Mesenchymal stem cell (in vitro differentiated cells and primary cell): Measurements from ENCODE around the gene SETX.

ENCODE experiments used
- DNase-seq: peaks from one replicate; pipeline ENCODE4 v3.0.0-alpha.2; 2013
- H2AFZ ChIP-seq: one replicate; pipeline ENCODE4 v1.6.1; 2013; ENCODE audit warnings: low read depth, mild to moderate bottlenecking, control low read depth, inconsistent platforms, low read length, moderate library complexity
- H2AK5ac ChIP-seq: 2 replicates; pipeline ENCODE4 v1.6.1; 2013; ENCODE audit warnings: low read length, moderate library complexity, mild to moderate bottlenecking, inconsistent platforms; ENCODE audit not compliant: severe bottlenecking
- H2BK120ac ChIP-seq: one replicate; pipeline ENCODE4 v1.6.1; 2013; ENCODE audit warnings: low read depth, mild to moderate bottlenecking, inconsistent platforms, low read length, moderate library complexity
- H2BK12ac ChIP-seq, 2 experiments: one replicate each; pipeline ENCODE4 v1.6.1; 2013; ENCODE audit warnings: inconsistent platforms in 2 of 2, low read length in 2 of 2, mild to moderate bottlenecking in 2 of 2, moderate library complexity in 2 of 2, control low read depth in 1 of 2
- H2BK15ac ChIP-seq: one replicate; pipeline ENCODE4 v1.6.1; 2013; ENCODE audit warnings: mild to moderate bottlenecking, low read depth, inconsistent platforms; ENCODE audit not compliant: poor library complexity, severe bottlenecking
- H2BK5ac ChIP-seq: 2 replicates; pipeline ENCODE4 v1.6.1; 2013; ENCODE audit warnings: low read depth, mild to moderate bottlenecking, low read length, control low read depth, inconsistent platforms; ENCODE audit not compliant: poor library complexity, severe bottlenecking
- H3K14ac ChIP-seq, 2 experiments: one replicate each; pipeline ENCODE4 v1.6.1; 2013; ENCODE audit warnings: inconsistent platforms in 2 of 2, low read length in 2 of 2, control low read depth in 1 of 2, mild to moderate bottlenecking in 1 of 2, moderate library complexity in 1 of 2
- H3K18ac ChIP-seq, 2 experiments: one replicate each; pipeline ENCODE4 v1.6.1; 2013; ENCODE audit warnings: inconsistent platforms in 2 of 2, low read length in 2 of 2, control low read depth in 1 of 2, low read depth in 1 of 2, mild to moderate bottlenecking in 1 of 2
- H3K23ac ChIP-seq, 2 experiments: one replicate each; pipeline ENCODE4 v1.6.1; 2013; ENCODE audit warnings: inconsistent platforms in 2 of 2, low read length in 2 of 2, mild to moderate bottlenecking in 2 of 2, moderate library complexity in 2 of 2, control low read depth in 1 of 2
- H3K27ac ChIP-seq: 2 replicates; pipeline ENCODE4 v1.5.1; 2013; ENCODE audit warnings: mild to moderate bottlenecking, moderate library complexity, low read length, control low read depth, inconsistent platforms; ENCODE audit not compliant: poor library complexity, severe bottlenecking
- H3K27me3 ChIP-seq, 2 experiments: 2 replicates each; pipeline versions ENCODE4 v1.6.1 to v1.7.0; 2013; ENCODE audit warnings: low read length in 2 of 2, mild to moderate bottlenecking in 2 of 2, moderate library complexity in 2 of 2, control low read depth in 1 of 2, inconsistent platforms in 1 of 2; ENCODE audit not compliant: control insufficient read depth in 1 of 2, insufficient read depth in 1 of 2
- H3K36me3 ChIP-seq, 2 experiments: 2 replicates each; pipeline versions ENCODE4 v1.6.1 to v1.7.0; 2013; ENCODE audit warnings: low read length in 2 of 2, control low read depth in 1 of 2, inconsistent platforms in 1 of 2, low read depth in 1 of 2, mild to moderate bottlenecking in 1 of 2; ENCODE audit not compliant: insufficient read depth in 2 of 2, control insufficient read depth in 1 of 2
- H3K4ac ChIP-seq, 2 experiments: one replicate each; pipeline ENCODE4 v1.6.1; 2013; ENCODE audit warnings: inconsistent platforms in 2 of 2, low read length in 2 of 2, mild to moderate bottlenecking in 2 of 2, moderate library complexity in 2 of 2, control low read depth in 1 of 2, low read depth in 1 of 2
- H3K4me1 ChIP-seq: 2 replicates; pipeline ENCODE4 v1.6.1; 2013; ENCODE audit warnings: low read depth, low read length, control low read depth; ENCODE audit not compliant: control insufficient read depth, insufficient read depth
- H3K4me2 ChIP-seq: 2 replicates; pipeline ENCODE4 v1.6.1; 2013; ENCODE audit warnings: low read length, mild to moderate bottlenecking, inconsistent platforms; ENCODE audit not compliant: poor library complexity, severe bottlenecking
- H3K4me3 ChIP-seq, 2 experiments: 2 replicates each; pipeline versions ENCODE4 v1.5.1 to v1.7.0; 2013; ENCODE audit warnings: low read length in 2 of 2, mild to moderate bottlenecking in 2 of 2, control low read depth in 1 of 2, low read depth in 1 of 2; ENCODE audit not compliant: insufficient read depth in 1 of 2
- H3K79me1 ChIP-seq: replicated peaks from 2 replicates; pipeline ENCODE4 v1.6.1; 2013; ENCODE audit warnings: mild to moderate bottlenecking, control low read depth, low read length, inconsistent platforms; ENCODE audit not compliant: poor library complexity, severe bottlenecking
- H3K9ac ChIP-seq: 2 replicates; pipeline ENCODE4 v1.7.0; 2013; ENCODE audit warnings: mild to moderate bottlenecking, low read length, moderate library complexity
- H3K9me3 ChIP-seq: 2 replicates; pipeline ENCODE4 v1.7.0; 2013; ENCODE audit warnings: mild to moderate bottlenecking, low read length; ENCODE audit not compliant: control insufficient read depth
- H4K8ac ChIP-seq: one replicate; pipeline ENCODE4 v1.6.1; 2013; ENCODE audit warnings: inconsistent platforms, mild to moderate bottlenecking, low read length, moderate library complexity
- H4K91ac ChIP-seq: one replicate; pipeline ENCODE4 v1.6.1; 2013; ENCODE audit warnings: mild to moderate bottlenecking, low read length, inconsistent platforms
- WGBS: methylation state at CpG from one replicate; pipeline ENCODE4 v1.1.7; 2013; ENCODE audit warnings: mixed read lengths; 5-methylcytosine and 5-hydroxymethylcytosine counted together

The SETX gene

GRCh38 chr9:132221941-132222340 is 132.8 kb downstream of the SETX start:
- 94% methylated on average over 6 of the region's 6 CpGs for WGBS
- Histone ChIP-seq H3K18ac (no peak overlapping the region), H2BK120ac (no peak overlapping the region), H2BK12ac (no peak overlapping the region), H4K8ac (no peak overlapping the region), H4K91ac (no peak overlapping the region), H3K4ac (no peak overlapping the region), H3K36me3 (no peaks in the 10 kb centered on the region), H3K23ac (no peak overlapping the region), H2AFZ (no peak overlapping the region), H3K14ac (no peak overlapping the region), H3K27ac (no peak overlapping the region), H3K4me2 (no peak overlapping the region), H3K9me3 (no peaks in the 10 kb centered on the region), H3K9ac (no peak overlapping the region), H2BK5ac (no peak overlapping the region), H3K79me1 (no peaks in the 10 kb centered on the region), H3K4me3 (no peak overlapping the region), H3K4me1 (no peaks in the 10 kb centered on the region), H3K27me3 (peaks cover 50 to 90% of the 10 kb centered on the region in 2 experiments), H2BK15ac (no peak overlapping the region), H2AK5ac (no peak overlapping the region)
- DNase-seq = no peak

DNA sequence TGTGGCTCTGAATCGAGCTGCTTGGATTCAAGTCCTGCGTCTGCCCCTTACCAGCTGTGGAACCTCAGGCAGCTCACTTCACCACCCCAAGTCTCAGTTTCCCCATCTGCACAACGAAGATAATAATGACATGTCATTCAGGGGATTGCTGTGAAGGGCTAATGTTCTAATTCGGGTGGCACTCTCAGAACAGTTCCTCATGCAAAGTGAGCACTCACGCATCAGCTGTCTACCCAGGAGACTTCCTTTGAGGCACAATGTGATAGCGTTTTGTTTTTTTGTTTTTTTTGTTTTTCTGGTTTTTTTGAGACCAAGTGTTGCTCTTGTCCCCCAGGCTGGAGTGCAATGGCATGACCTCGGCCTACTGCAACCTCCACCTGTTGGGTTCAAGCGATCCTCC is 136.6 kb downstream of the SETX start:
- DNase-seq = no peak
- no peak overlapping the region for H3K9ac ChIP-seq
- H3K4me1 ChIP-seq = peaks cover 15% of the 10 kb centered on the region
- H3K4me2 ChIP-seq = no peak overlapping the region
- H3K14ac ChIP-seq = no peak overlapping the region
- peaks cover 38 to 75% of the 10 kb centered on the region in 2 experiments for H3K27me3 ChIP-seq
- no peaks in the 10 kb centered on the region for H3K79me1 ChIP-seq
- no peak overlapping the region for H2BK15ac ChIP-seq
- H2AK5ac ChIP-seq = no peak overlapping the region
- H3K9me3 ChIP-seq = no peaks in the 10 kb centered on the region
- H3K23ac ChIP-seq = no peak overlapping the region
- no peak overlapping the region for H3K4ac ChIP-seq
- no peak overlapping the region for H3K27ac ChIP-seq
- 88% methylated on average over 8 of the region's 8 CpGs for WGBS
- H2BK12ac ChIP-seq = no peak overlapping the region
- H3K18ac ChIP-seq = no peak overlapping the region
- no peak overlapping the region for H4K8ac ChIP-seq
- H4K91ac ChIP-seq = no peak overlapping the region
- no peaks in the 10 kb centered on the region for H3K36me3 ChIP-seq
- no peak overlapping the region for H2BK5ac ChIP-seq
- H2AFZ ChIP-seq = no peak overlapping the region
- H3K4me3 ChIP-seq = no peak overlapping the region
- no peak overlapping the region for H2BK120ac ChIP-seq

DNA sequence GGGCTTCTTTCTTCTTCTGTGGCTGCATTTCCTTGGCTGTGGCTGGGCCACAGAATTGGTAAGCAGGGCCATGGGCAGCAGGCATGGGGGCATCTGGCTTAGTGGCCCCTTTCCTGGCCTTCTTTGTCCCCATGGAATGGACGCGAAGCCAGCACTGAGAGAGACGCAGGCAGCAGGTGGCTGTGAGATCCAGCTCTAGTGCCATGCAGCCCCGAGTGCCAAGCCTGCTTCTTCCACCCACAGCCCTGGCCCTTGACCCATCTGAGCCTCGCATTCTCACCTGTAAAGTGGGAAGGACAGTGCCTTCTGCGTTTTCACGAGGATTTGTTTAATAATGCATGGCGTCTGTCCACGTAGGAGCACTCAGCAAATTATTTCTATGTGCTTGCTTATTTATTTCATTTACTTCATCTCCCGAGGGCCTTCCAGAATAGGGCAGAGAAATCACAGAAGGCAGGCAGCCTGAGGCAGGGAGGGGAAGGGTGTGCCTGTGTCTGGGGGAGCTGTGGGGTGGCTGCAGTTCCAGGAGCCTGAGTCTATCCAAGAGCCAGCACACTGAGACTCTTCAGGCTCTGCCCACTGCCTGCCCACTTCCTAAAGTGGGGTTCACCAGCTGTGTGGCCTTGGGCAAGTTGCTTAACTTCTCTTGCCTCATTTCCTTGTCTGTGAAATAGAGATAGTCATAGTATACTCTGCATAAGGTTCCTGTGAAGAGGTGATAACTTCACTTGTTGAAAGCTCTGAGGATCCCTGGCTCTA is 137.7 kb downstream of the SETX start:
- H2BK120ac ChIP-seq = no peak overlapping the region
- H3K4me1 ChIP-seq = peaks cover 16% of the 10 kb centered on the region
- H3K9ac ChIP-seq = no peak overlapping the region
- no peak overlapping the region for H3K27ac ChIP-seq
- H3K4me3 ChIP-seq = no peak overlapping the region
- H3K9me3 ChIP-seq = no peaks in the 10 kb centered on the region
- H2AK5ac ChIP-seq = no peak overlapping the region
- peaks cover 26 to 71% of the 10 kb centered on the region in 2 experiments for H3K27me3 ChIP-seq
- no peak overlapping the region for H2BK5ac ChIP-seq
- 87% methylated on average over 8 of the region's 10 CpGs for WGBS
- H3K18ac ChIP-seq = no peak overlapping the region
- no peak overlapping the region for H2AFZ ChIP-seq
- no peaks in the 10 kb centered on the region for H3K36me3 ChIP-seq
- H3K79me1 ChIP-seq = no peaks in the 10 kb centered on the region
- H3K14ac ChIP-seq = no peak overlapping the region
- no peak overlapping the region for H4K91ac ChIP-seq
- H2BK12ac ChIP-seq = no peak overlapping the region
- DNase-seq = no peak
- H2BK15ac ChIP-seq = no peak overlapping the region
- no peak overlapping the region for H3K4me2 ChIP-seq
- H4K8ac ChIP-seq = no peak overlapping the region
- no peak overlapping the region for H3K4ac ChIP-seq
- no peak overlapping the region for H3K23ac ChIP-seq

GRCh38 chr9:132214027-132214622 is 140.7 kb downstream of the SETX start:
- H3K79me1 ChIP-seq = no peaks in the 10 kb centered on the region
- no peak overlapping the region for H2BK12ac ChIP-seq
- no peaks in the 10 kb centered on the region for H3K36me3 ChIP-seq
- H3K27ac ChIP-seq = peak overlapping the region; percentile 50
- no peak overlapping the region for H3K4ac ChIP-seq
- H2BK15ac ChIP-seq = no peak overlapping the region
- no peak overlapping the region for H2AFZ ChIP-seq
- no peak overlapping the region for H3K23ac ChIP-seq
- 8% methylated on average over 18 of the region's 18 CpGs for WGBS
- H3K14ac ChIP-seq = no peak overlapping the region
- H3K4me1 ChIP-seq = peaks cover 16% of the 10 kb centered on the region
- DNase-seq = peak; percentile 76
- H2BK5ac ChIP-seq = no peak overlapping the region
- peak overlapping the region; percentile 55 for H4K8ac ChIP-seq
- H3K18ac ChIP-seq = no peak overlapping the region
- peaks cover 28 to 60% of the 10 kb centered on the region in 2 experiments for H3K27me3 ChIP-seq
- H3K4me3 ChIP-seq = no peak overlapping the region
- no peak overlapping the region for H2AK5ac ChIP-seq
- H4K91ac ChIP-seq = peak overlapping the region; percentile 28
- H3K9me3 ChIP-seq = no peaks in the 10 kb centered on the region
- no peak overlapping the region for H2BK120ac ChIP-seq
- H3K9ac ChIP-seq = peak overlapping the region; percentile 14
- peak overlapping the region; percentile 62 for H3K4me2 ChIP-seq
